HG03558 (cell line): ENCODE results near the gene ZNF135.

Source experiments
- ATAC-seq: cut with Tn5 transposase; IDR thresholded peaks from one replicate; pipeline ENCODE4 v1.9.1; 2021; ENCODE audit warnings: moderate number of reproducible peaks; ENCODE audit not compliant: unreplicated experiment; ENCODE audit errors: extremely low read depth

The ZNF135 gene

DNA sequence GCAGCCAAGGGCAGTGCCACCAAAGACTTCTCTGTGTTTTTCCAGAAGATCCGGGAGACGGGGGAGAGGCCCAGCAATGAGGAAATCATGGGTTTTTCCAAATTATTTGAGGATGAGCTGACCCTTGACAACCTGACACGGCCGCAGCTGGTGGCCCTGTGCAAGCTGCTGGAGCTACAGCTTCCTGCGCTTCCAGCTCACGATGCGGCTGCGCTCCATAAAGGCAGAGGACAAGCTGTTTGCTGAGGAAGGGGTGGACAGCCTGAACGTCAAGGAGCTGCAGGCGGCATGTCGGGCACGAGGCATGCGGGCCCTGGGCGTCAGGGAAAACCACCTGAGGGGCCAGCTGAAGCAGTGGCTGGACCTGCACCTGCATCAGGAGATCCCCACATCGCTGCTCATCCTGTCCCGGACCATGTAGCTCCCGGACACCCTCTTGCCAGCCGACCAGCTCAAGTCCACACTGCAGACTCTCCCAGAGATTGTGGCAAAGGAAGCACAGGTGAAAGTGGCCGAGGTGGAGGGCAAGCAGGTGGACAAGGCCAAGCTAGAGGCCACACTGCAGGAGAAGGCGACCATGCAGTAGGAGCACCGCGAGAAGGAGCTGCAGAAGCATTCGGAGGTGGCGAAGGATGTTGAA lies 13.6 kb upstream of the ZNF135 start:
- ATAC-seq, result no peak

DNA sequence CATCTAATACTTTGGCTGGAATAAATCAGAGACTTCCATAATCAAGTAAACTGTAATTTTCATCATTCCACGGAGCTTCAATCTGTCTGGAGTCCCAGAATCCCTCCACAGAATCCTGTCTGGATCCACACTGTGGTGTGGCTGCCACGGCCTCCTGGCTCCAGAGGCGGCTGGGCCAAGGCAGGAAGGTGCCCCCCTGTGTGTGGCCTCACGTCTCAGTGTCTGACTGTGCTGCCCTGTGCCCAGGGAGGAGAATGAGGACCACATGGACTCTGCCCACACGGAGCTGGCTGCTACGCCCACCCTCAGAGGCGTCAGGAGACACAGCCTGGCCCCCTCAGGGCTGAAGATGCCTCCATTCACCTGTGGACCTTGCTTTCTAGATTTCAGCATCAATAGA lies 12.2 kb upstream of the ZNF135 start:
- no peak for ATAC-seq

DNA sequence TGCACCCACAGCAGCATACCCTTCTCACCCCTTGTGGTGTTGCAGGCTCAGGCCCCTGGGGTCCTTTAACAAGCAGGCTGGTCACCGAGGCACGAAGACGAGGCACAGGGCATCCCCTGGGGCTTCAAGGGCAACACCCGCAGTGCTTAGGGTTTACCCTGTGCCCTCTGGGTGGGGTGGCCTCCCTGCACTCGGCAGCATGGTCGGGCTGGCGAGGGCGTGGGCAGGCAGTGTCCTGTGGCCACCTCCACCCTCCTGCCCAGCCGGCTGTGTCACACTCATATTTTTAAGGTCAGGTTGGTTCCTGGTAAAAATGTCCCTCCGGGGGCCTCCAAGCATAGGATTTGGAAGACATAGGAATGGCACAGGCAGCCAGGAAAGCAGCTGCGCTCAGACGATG lies 11.4 kb upstream of the ZNF135 start:
- ATAC-seq, result no peak

DNA sequence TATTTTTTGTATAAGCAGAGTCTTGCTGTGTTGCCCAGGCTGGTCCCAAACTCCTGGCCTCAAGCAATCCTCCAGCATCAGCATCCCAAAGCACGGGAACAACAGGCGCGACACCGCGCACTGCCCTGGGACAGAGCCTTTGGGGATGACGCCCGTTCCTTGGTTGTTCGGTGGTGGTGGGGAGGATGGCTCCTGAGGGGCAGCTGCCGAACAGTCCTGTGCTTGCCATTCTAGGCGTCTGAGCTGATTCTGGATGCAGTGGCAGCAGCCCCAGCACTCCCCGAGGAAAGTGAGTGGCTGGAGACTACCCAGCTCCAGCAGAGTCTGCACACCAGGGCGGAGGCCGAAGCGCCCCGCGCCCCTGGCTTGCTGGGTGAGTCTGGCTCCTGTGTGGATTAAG lies 6.8 kb upstream of the ZNF135 start:
- ATAC-seq, result no peak

DNA sequence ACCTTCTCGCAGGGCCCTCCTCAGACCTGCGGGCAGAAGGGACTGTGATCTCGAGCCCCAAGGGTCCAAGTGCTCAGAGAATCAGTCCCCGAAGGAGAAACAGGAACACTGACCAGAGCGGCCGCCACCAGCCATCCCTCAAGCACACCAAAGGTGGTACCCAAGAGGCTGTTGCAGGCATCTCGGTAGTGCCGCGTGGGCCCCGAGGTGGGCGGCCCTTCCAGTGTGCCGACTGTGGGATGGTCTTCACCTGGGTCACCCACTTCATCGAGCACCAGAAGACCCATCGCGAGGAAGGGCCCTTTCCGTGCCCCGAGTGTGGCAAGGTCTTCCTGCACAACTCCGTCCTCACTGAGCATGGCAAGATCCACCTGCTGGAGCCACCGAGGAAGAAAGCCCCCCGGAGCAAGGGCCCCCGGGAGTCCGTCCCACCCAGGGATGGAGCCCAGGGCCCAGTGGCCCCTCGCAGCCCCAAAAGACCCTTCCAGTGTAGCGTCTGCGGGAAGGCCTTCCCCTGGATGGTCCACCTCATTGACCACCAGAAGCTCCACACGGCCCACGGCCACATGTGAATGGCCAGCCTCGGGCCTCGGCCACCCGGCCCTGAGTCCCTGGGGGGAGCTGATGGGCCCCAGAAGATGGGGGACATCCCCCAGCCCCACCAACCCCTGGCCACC lies 5.5 kb upstream of the ZNF135 start:
- no peak for ATAC-seq

DNA sequence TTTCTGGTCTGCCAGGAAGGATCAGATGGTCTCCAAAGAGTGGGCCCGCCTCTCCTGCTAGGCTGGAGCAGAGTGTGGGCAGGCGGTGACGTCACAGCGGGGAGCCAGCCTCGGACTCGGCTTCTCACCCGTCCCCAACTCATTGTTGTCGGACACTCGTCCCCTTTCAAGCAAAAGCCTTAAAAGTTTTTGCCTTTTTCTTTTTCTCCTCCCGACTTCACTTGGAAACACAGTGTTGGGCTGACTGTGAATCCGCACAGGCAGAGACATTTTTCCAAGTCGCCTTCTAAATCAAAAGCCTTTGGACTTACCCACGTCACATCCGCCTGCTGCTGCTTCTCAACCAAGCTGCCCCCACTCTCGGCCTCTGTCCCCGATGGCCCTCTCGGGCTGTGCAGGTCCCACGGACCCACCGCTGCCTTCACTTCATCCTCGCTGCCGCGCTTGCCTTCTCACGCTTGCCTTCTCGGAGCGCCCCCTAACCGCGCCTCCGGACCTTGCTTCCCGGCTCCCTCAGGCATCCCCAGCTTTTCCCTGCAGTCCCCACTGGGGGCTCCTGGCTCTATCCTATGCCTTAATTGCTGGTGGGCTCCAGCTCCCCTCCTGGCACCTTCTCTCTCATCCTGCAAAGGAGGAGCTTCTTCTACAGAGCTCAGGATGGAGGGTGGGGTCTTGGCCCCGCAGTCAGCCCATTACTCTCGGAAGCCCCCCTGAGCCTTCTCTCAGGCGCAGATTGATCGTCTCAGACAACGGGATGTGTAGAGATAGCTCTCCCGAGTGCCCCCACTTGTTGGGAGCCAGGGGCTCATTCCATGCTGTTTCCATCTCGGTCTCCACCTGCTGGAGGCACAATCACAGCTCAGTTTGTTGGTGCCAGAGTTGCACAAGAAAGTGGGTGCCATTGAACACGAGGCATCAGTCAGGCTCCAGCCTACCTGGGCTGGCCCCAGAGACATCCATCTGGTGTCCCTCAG lies 3.9 kb upstream of the ZNF135 start:
- ATAC-seq, result no peak

DNA sequence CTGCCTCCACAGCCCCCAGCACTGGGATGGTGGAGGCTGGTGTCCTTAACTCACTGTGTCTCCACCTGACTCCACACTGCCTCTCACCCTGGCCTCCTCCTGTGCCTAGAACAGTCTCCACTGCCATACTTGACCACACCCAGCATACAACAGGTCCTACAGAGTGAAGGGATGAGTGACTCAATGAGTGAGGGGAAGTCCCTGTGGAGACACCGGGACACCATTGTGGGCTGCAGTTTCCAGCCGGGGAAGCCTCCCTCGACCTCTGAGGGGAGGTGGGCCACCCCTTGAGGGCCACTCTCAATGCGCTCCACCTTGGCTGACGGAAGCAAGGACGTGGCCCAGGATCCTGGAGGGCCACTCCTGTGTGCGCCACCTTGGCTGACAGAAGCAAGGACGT lies 2.8 kb upstream of the ZNF135 start:
- ATAC-seq, result no peak

DNA sequence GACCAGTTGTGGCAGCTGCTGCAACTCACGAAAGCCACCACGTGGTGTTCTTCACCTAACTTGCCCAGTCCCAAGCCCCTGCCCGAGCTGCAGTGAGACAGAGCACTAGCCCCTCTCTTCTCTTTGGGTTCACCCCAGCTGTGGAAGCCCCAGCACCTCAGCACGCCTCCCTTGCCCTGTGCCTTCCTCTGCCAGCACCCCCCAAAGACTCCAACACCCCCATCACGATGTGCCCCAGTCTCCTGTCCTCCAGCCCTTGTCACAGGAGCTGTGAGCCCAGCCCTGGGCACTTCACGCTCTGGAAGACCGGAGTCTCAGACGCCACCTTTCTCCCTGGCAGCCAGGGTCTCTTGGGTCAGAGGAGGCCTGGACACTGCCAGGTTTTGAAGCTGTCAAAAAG lies 2.2 kb upstream of the ZNF135 start:
- no peak for ATAC-seq

DNA sequence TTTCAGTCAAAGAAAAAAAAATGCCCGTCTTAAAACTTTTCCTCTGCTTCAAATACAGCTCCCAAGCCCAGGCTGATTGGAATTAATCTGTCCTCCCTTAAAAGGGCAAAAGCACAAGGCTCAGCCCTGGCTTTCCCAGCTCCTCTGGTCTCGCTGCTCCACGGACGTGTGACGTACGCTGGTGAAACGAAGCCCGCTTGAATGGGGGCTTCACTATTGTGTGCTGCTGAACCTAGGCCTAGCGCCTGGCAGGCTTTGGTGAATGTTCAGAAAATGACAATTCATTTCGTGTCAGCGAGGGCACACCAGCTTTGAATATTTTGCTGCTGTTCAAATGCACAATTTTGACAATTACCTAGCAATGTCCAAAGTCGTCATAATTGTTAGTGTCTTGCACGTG lies 615 bp upstream of the ZNF135 start:
- ATAC-seq, result no peak

DNA sequence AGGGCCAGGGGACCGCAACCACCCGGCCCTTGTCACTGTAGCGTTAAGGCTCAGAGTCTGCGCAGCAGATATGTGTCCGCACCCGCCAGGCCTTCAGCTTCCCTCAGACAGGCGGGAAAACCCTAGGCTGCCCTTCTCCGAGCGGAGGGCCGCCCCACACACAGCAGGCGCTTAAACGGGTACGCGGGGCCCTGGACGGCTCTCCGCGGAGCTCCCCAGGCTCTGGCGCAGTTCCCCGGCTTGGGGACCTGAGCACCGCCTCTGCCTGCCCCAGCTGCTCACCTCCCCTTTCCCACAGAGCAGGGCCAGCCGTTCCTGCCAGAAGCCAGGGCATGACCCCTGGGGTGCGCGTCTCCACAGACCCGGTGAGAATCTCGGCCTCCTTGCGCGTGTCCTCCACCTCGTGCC lies 593 bp downstream of the ZNF135 start:
- no peak for ATAC-seq

DNA sequence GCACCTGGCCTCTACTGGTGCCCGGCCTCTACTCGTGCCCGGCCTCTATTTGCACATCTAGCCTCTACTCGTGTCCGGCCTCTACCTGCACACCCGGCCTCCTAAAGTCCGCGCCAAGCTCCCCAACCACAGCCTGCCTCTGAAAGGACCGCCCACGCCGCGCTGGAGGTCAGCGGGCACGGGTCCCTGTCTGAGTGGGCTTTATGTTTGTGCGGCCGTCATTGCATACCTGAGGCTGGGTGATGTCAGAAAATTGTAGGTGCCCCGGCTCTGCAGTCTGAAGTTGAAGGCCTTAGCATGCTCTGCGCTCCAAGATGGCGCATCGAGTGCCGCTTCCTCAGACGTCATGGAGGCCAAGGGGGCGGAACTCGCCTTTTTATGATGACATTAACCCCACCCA lies 1.1 kb downstream of the ZNF135 start:
- no peak for ATAC-seq

DNA sequence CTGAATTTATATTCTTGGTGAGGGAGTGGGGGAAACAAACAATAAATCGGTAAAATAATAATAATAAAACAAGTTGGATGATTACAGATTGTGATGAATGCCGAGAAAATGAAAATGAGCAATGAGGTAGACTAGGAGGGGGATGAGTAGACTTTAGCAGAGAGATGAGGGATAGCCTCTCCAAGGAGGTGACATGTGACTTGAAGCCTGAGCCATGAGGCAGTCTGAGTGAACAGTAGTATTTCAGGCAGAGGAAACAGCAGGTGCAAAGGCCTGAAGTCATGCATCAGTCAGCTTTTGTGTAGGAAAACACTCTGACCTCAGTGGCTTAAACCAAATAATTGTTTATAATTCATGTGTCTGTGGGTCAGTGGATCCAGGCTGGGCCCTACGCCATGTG lies 4.6 kb downstream of the ZNF135 start:
- ATAC-seq, result no peak

DNA sequence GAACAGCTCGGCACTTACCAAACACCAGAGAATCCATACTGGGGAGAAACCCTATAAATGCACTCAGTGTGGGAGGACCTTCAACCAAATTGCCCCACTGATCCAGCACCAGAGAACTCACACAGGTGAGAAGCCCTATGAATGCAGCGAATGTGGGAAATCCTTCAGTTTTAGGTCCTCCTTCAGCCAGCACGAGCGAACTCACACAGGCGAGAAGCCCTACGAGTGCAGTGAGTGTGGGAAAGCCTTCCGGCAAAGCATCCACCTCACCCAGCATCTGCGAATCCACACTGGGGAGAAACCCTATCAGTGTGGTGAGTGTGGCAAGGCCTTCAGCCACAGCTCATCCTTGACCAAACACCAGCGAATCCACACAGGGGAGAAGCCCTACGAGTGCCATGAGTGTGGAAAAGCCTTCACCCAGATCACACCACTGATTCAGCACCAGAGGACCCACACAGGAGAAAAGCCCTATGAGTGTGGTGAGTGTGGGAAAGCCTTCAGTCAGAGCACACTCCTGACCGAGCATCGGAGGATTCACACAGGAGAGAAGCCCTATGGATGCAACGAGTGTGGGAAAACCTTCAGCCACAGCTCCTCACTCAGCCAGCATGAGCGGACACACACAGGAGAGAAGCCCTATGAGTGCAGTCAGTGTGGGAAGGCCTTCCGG lies 8.3 kb downstream of the ZNF135 start:
- ATAC-seq, result no peak

DNA sequence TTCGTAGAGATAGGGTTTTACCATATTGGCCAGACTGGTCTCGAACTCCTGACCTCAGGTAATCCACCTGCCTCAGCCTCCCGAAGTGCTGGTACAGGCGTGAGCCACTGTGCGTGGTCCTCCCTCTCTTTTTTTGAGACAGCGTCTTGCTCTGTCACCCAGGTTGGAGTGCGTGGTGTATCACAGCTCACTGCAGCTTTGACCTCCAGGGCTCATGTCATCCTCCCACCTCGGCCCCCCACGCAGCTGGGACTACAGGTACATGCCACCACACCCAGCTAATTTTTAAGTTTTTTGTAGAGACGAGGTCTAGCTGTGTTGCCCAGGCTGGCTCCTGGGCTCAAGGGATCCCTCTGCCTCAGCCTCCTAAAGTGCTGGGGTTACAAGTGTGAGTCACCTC lies 20.7 kb downstream of the ZNF135 start:
- ATAC-seq, result no peak

DNA sequence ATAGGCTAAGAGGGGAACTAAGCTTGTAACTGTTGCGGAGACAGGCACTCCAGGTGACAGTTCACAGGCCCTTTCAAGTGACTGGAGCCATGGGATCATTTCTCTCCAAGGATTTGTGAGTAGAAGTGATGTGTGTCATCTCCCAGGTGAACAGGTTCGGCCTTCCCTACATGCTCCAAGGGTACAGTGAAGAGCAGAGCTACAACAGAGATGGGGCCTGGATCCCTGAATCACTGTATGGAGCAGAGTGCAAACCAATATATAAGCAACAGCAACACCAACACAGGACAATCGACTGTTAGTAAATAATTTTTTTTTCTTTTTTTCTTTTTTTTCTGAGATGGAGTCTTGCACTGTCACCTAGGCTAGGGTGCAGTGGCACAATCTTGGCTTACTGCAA lies 23.9 kb downstream of the ZNF135 start:
- ATAC-seq, result no peak

DNA sequence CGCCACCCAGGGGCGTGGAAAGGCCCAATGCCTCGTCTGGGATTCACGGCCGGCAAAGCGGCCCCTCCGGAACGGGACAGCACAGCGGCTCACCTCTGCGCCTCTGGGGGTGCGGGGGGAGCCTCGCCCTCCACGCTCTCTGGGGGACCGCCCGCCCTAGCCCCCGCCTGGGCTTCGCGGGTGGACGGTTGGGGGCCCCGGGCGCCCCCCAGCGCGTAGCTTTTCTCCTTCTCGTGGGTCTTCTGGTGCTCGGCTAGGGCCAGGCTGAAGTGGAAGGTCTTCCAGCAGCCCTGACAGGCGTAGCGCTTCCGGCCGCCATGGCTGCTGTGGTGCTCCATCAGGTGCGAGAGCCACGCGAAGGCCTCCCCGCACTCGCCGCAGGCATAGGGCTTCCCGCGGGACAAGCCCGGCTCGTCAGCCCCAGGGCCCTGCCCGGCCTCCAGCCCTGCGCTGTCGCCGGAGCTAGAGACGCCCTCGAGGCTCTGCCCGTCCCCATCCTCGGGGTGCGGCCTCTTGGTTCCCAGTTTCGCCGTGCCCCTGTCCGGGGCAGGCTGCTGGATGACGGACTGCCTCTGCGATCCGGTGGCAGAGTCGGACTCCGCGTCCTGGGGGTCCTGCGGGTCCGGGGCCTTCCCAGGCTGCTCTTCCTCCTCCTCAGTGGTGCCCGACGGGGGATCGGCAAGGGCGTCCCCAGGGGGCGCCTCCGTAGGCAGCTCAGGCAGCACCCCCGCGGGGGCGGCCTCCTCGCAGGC lies 25.7 kb downstream of the ZNF135 start:
- ATAC-seq, result no peak

DNA sequence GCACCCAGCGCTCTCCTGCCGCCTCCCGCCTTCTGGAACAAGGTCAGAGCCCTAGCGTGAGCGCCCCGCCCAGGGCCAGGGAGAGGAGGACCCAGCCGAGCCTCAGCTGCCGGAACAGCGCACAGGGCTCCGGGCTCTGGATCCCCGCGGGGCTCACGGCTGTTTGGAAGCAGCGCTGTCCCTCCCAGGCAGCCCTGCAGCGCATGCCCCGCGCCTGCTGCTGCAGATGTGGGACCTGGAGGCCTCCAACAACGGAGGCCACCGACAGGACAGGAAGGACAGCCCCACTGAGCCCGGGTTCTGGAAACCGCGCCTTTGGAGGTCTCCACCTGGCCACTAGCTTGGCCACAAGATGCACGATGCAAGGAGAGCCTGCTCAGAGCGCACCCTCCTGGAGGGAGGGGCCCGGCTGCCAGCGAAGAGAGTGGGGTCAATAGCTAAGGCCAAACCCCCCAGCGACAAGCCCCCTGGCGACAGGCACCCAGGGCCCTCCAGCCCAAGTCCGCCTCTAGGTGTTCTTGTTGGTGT lies 26.3 kb downstream of the ZNF135 start:
- ATAC-seq, result no peak

DNA sequence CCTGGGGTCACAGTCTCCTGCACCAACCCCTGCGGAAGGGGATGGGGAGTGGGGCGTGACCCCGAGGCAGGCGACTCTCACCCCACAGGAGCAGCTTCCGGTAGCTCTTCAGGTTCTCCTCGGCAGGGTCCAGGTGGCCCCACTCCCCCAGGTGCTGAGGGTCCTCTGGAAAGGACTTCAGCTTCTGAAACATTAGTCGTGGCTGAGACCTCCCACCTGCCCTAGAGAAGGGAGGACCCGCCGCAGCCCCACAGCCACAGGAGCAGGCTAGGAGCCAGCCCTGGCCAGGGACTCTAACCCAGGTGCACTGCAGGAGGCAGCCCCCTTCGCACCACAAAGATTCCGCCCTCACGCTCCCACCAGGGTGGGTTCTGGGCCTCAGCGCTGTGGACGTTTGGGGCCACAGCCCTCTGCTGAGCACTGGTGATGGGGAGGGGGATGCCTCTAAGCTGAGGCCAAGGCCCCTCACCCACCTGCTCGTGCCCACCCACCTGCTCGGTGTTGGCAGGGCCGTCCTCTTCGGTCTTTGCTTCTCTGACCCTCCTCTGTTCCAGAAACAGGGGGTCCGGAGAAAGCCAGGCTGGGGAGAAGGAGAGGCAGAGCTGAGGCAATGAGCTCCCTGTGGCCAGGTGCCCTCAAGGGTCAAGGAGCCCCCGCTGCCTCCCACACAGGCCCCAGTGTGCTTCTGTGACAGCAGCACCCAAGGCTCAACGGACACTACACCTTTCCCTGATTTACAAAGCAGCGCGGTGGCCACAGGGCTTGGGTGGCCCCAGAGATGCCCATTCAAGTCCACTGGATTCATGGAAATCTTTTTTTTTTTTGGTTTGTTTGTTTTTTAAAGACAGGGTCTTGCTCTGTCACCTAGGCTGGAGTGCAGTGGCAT lies 28.0 kb downstream of the ZNF135 start:
- ATAC-seq, result no peak

DNA sequence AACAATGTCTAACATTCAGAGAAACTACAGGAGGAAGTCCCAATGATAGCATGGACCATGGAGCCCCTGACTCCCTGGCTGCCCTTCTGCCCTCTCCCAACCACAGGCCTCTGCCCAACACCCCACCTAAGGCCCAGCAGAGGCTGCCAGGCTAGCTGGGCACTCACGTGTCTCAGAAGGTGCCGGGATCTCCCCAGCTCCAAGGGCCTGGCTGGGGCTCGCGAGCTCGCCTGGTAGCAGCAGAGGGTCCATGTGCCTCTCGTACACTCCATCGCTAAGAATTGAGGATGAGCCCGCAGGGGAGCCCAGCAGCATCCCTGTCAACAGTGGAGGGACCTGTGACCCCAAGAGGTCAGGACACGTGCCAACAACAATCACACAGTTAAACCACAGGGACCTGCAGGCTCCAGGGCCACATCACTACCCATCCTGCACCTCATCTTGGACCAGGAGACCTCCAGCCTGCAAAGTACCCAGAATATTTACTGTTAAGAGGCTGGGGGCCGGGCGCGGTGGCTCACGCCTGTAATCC lies 29.5 kb downstream of the ZNF135 start:
- no peak for ATAC-seq
